WERI-Rb-1 (cell line): Measurements from ENCODE around the gene NDUFB7.

Experiments
- DNase-seq: peaks from one replicate; pipeline ENCODE4 v3.0.0-alpha.2; 2020
- H3K27ac ChIP-seq: fragments of 250-450 bp; sonication (Bioruptor Pico); 2 replicates; pipeline ENCODE4 v1.5.1; 2020; ENCODE audit warnings: mild to moderate bottlenecking, moderate library complexity
- H3K27me3 ChIP-seq: fragments of 250-450 bp; sonication (Bioruptor Pico); 2 replicates; pipeline ENCODE4 v1.5.1; 2021; ENCODE audit warnings: mild to moderate bottlenecking, low read depth, moderate library complexity; ENCODE audit not compliant: insufficient read depth, severe bottlenecking
- H3K36me3 ChIP-seq: fragments of 250-450 bp; sonication (Bioruptor Pico); 2 replicates; pipeline ENCODE4 v1.5.1; 2020; ENCODE audit warnings: mild to moderate bottlenecking, moderate library complexity
- H3K4me3 ChIP-seq: 2 replicates; pipeline ENCODE4 v1.5.1; 2011; ENCODE audit warnings: low read depth, mild to moderate bottlenecking, control low read depth, low read length
- H3K9me3 ChIP-seq: fragments of 250-450 bp; sonication (Bioruptor Pico); 2 replicates; pipeline ENCODE4 v1.5.1; 2021; ENCODE audit warnings: mild to moderate bottlenecking, moderate library complexity; ENCODE audit not compliant: severe bottlenecking
- TF ChIP-seq, protein P1 (sequence below): IDR thresholded peaks from 2 replicates; pipeline ENCODE4 v1.5.1; 2011; ENCODE audit warnings: low read depth, mild to moderate bottlenecking, control low read depth, inconsistent platforms, low read length

NDUFB7 gene

DNA sequence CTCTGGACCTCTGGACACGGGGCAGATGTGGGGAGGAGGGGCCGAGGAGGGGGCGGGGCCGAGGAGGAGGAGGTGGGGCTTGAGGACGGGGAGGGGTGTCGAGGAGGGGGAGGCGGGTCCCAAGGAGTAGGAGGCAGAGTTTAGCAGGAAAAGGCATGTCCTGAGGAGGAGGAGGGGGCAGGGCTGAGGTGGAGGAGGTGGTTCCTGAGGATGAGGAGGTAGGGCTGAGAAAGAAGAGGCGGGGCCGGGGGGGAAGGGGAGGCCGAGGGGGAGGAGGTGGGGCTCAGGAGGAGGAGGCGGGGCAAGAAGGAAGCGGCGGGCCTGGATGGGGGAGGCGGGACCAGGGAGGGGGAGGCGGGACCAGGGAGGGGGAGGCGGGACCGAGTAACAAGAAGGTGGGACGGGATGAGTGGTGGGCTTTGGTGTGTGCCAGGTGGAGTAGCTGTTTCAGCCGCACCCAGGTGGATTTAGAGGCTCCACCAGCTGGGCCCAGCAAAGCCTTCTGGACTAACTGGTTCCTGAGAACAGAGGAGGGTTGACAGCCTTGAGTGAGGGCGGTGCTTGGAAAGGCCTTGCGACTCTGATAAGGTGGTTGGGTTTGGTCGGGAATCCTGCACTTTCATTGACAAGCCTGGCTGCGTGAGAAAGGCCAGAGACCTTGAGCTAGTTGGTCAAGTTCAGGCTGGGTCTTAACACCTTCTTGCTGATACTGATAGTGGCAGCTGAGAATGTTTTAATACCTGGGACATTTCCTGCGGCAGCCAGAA lies 34.8 kb downstream of the NDUFB7 start:
- TF ChIP-seq, protein P1, sequence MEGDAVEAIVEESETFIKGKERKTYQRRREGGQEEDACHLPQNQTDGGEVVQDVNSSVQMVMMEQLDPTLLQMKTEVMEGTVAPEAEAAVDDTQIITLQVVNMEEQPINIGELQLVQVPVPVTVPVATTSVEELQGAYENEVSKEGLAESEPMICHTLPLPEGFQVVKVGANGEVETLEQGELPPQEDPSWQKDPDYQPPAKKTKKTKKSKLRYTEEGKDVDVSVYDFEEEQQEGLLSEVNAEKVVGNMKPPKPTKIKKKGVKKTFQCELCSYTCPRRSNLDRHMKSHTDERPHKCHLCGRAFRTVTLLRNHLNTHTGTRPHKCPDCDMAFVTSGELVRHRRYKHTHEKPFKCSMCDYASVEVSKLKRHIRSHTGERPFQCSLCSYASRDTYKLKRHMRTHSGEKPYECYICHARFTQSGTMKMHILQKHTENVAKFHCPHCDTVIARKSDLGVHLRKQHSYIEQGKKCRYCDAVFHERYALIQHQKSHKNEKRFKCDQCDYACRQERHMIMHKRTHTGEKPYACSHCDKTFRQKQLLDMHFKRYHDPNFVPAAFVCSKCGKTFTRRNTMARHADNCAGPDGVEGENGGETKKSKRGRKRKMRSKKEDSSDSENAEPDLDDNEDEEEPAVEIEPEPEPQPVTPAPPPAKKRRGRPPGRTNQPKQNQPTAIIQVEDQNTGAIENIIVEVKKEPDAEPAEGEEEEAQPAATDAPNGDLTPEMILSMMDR = no peak
- H3K27me3 ChIP-seq = no peaks in the 10 kb centered on the region
- H3K9me3 ChIP-seq = no peaks in the 10 kb centered on the region
- peaks cover 22% of the 10 kb centered on the region for H3K36me3 ChIP-seq
- DNase-seq = peak; percentile 55
- H3K27ac ChIP-seq = no peak overlapping the region
- no peak overlapping the region for H3K4me3 ChIP-seq

DNA sequence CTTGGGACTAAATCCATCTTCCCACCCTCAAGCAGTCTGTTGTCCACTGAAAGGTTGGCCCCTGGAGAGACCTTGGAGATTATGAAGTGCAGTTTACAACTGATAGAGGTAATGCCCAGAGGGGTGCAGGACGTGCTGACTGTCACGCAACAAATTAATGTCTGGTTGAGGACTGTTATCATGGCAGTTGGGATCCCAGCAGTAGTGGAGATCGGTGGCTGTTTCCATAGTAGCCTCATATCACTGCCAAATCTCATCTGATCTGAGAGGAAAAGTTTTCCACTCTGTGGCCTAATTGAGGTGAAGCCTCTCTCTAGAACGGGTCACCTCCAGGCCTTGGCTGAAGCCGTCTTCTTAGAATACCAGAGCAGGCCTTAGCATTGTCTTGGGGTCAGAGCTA lies 38.4 kb downstream of the NDUFB7 start:
- Histone ChIP-seq H3K27ac (no peak overlapping the region), H3K36me3 (peaks cover 26% of the 10 kb centered on the region), H3K9me3 (no peaks in the 10 kb centered on the region), H3K4me3 (no peak overlapping the region), H3K27me3 (no peaks in the 10 kb centered on the region)
- TF ChIP-seq, protein P1 = no peak
- DNase-seq = no peak

DNA sequence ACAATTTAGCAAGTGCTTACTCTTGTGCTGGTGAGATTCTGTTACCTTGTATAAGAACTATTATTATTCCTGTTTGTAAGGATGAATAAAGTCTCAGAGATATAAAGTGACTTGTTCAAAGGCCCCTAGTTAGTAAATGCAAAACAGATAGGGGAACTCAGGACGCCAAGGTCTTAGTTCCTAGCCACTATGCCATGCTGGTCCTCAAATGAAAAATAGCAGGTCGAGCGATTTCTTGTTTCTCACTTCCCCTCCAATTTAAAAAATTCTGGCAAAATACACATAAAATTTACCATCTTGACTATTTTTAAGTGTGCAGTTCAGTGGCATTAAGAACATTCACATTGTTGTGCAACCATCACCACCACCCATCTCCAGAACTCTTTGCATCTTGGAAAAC lies 41.4 kb downstream of the NDUFB7 start:
- Histone ChIP-seq H3K9me3 (no peaks in the 10 kb centered on the region), H3K4me3 (peak overlapping the region; percentile 73), H3K36me3 (peaks cover 21% of the 10 kb centered on the region), H3K27ac (no peak overlapping the region; the same call in 1 of the 2 replicates), H3K27me3 (no peaks in the 10 kb centered on the region)
- DNase-seq = no peak
- TF ChIP-seq, protein P1 = no peak

DNA sequence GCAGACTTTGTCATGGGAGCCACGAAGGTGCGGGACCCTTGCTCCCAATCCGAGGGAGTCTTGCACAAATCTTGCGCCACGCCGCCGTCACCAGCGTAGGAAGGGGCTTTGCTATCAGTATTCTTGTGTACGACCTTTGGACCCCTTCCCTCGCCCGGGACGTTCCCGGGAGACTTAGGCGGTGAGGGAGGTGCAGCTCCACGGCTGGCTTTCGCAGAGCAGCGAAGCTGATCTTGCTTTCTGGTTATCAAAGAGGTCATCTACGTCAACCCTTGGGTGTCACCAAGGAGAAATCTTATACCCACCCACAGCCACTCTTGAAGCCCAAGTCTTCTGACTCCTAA lies 41.9 kb downstream of the NDUFB7 start:
- Histone ChIP-seq H3K27ac (peak overlapping the region; percentile 94), H3K27me3 (no peaks in the 10 kb centered on the region), H3K4me3 (peak overlapping the region; percentile 73), H3K9me3 (no peaks in the 10 kb centered on the region), H3K36me3 (peaks cover 21% of the 10 kb centered on the region)
- TF ChIP-seq, protein P1 = no peak
- DNase-seq = no peak

DNA sequence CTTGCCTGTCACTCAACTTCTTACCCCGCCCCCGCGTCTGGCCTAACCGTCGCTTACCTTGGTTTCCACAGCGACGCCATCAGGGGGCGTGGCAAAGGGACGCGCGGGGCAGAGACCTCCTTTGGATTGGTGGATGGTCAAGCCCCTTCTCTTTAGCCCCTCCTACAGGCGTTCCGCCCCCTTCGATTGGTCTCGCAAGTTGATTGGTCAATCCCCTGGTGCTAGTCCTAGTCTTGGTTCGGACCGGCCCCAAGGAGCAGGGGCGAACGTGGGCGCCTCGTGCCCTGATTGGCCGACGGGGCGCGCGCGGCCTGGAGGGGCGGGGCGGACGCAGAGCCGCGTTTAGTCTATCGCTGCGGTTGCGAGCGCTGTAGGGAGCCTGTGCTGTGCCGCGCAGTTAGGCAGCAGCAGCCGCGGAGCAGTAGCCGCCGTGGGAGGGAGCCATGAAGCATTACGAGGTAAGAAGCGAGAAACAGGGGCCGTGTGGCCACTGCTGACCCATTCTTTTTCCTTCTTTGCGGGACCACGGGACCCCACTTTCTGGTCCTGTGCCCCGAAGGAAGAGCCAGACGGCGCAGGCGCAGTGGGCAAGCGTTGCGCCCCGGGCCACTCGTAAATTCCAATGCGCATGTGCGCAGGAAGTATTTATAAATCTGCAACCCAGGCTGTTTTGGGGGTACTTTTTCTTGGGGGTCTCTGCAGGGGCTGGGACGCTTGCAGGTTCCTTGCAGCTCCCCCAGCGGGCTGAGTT lies 42.4 kb downstream of the NDUFB7 start, which contains the start of gene TECR:
TSS of gene TECR (plus strand) at position 341 of the 751 bp plus-strand sequence. CDS start at position 444, 103 bp downstream.
- no peaks in the 10 kb centered on the region for H3K27me3 ChIP-seq
- TF ChIP-seq, protein P1 = no peak
- H3K4me3 ChIP-seq = peak within 1 kb of the TSS; percentile 73
- no peaks in the 10 kb centered on the region for H3K9me3 ChIP-seq
- DNase-seq = peak; percentile 100
- H3K27ac ChIP-seq = peak within 1 kb of the TSS; percentile 94
- peaks cover 16% of the 10 kb centered on the region for H3K36me3 ChIP-seq
